ENCODE results near the gene SLC49A4. TPM values are rescaled to one million over a fixed set of nuclear protein-coding genes. Genes with fewer than 3 reads are reported as not detected.

Gene SLC49A4
- total RNA-seq, 1 donor from 2014 or later = 14.5 TPM

- intact Hi-C loops (cut with micrococcal nuclease) = no loop called here
- no peak overlapping the region for H3K27ac ChIP-seq (replicated peaks)
- H3K27me3 ChIP-seq (ENCODE audit: low read depth) = no peaks in the 10 kb centered on the region
- no peak overlapping the region for H3K4me3 ChIP-seq
- H3K4me1 ChIP-seq = no peaks in the 10 kb centered on the region
- H3K36me3 ChIP-seq = peaks cover 39% of the 10 kb centered on the region
- H3K9me3 ChIP-seq (replicated peaks) = no peaks in the 10 kb centered on the region
- DNase-seq = no peak
- no peak for TF ChIP-seq CTCF (IDR thresholded peaks at IDR 0.05; ENCODE audit: borderline replicate concordance)
Measured at GRCh38 chr3:122875547-122876127, 80.8 kb downstream of the SLC49A4 start.

DNA sequence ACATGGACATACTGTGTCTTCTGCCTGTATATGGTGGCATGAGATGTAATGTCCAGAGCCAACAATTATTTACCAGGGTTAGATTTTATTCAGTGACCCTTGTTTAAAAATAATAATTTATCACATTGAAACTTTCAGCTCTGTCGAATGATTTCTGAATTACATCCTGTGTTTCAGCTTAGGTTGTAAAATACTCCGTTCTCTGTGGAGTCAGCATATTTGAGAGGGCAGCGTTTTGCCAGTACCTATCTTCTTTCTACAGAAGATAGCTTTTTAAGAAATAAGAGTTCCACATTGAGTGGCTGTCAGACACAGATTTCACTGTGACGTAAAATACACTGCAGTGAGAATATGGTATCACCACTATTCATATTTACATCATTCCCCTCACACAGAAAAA lies 85.3 kb downstream of the SLC49A4 start:
- Histone ChIP-seq H3K36me3 (peaks cover 32% of the 10 kb centered on the region), H3K9me3 (replicated peaks) (no peaks in the 10 kb centered on the region), H3K27me3 (ENCODE audit: low read depth) (no peaks in the 10 kb centered on the region), H3K4me1 (no peaks in the 10 kb centered on the region), H3K27ac (replicated peaks) (no peak overlapping the region), H3K4me3 (no peak overlapping the region)
- intact Hi-C loops (cut with micrococcal nuclease) = no loop called here
- no peak for TF ChIP-seq CTCF (IDR thresholded peaks at IDR 0.05; ENCODE audit: borderline replicate concordance)
- DNase-seq = no peak

- H3K27me3 ChIP-seq (ENCODE audit: low read depth) = no peaks in the 10 kb centered on the region
- intact Hi-C loops (cut with micrococcal nuclease) = no loop called here
- H3K36me3 ChIP-seq = peaks cover 33% of the 10 kb centered on the region
- no peak overlapping the region for H3K27ac ChIP-seq (replicated peaks)
- H3K9me3 ChIP-seq (replicated peaks) = no peaks in the 10 kb centered on the region
- no peak overlapping the region for H3K4me3 ChIP-seq
- no peak for DNase-seq
- no peaks in the 10 kb centered on the region for H3K4me1 ChIP-seq
- no peak for TF ChIP-seq CTCF (IDR thresholded peaks at IDR 0.05; ENCODE audit: borderline replicate concordance)
Measured at GRCh38 chr3:122880624-122881023, 85.8 kb downstream of the SLC49A4 start.

DNA sequence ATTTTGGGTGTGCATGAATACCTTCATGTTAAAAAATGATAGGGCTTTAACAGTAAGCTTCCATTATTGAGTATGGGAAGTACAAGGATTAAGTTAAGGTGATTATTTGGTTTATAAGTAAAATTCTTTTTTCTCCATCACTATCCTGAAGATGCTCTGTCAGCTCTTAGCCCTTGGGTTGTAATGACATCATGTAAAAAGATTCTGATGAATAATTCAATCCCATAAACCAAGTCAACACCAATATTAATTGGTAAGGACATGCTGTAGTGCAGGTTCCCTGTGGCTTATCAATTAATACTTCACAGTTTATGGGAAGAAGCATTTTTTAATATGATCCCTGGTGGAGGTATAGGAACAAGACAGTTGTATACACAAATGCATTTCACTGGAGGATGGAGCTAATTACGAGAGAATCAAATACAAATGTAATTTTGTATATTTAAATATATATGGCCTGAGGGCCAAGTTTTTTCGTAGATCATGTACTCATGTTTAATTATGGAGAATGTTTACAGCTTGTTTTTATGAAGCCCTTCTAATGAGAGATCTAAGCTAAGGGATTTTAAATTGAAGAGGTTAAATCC lies 87.6 kb downstream of the SLC49A4 start:
- Histone ChIP-seq H3K27ac (replicated peaks) (no peak overlapping the region), H3K27me3 (ENCODE audit: low read depth) (no peaks in the 10 kb centered on the region), H3K4me3 (no peak overlapping the region), H3K4me1 (no peaks in the 10 kb centered on the region), H3K36me3 (peaks cover 38% of the 10 kb centered on the region), H3K9me3 (replicated peaks) (no peaks in the 10 kb centered on the region)
- intact Hi-C loops (cut with micrococcal nuclease) = no loop called here
- TF ChIP-seq CTCF (IDR thresholded peaks at IDR 0.05; ENCODE audit: borderline replicate concordance) = no peak
- no peak for DNase-seq

DNA sequence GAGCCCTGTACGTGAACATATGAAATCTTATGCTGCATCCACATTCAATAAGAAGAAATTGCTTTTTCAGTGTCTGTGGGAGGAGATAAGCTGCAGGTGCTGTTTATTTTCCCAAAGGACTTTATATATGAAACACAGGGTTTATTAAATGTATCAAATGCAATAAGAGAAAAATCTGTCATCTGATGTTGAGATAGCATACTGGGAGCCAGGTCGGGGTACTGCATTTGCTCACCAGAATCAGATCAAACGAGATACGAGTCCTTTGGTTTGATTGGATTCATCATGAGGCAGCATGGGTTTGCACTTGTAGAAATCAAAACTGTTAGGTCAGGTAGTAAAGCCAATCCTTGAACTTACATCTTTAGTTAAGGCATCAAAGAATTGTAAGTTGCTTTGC lies 91.4 kb downstream of the SLC49A4 start:
- intact Hi-C loops (cut with micrococcal nuclease) = no loop called here
- H3K27ac ChIP-seq (replicated peaks) = no peak overlapping the region
- no peak for DNase-seq

More for the DNA sequence above, 91.4 kb downstream of the SLC49A4 start:
- Histone ChIP-seq H3K4me3 (no peak overlapping the region), H3K9me3 (replicated peaks) (no peaks in the 10 kb centered on the region), H3K4me1 (peaks cover 20% of the 10 kb centered on the region), H3K36me3 (peaks cover 19% of the 10 kb centered on the region), H3K27me3 (ENCODE audit: low read depth) (no peaks in the 10 kb centered on the region)
- TF ChIP-seq CTCF (IDR thresholded peaks at IDR 0.05; ENCODE audit: borderline replicate concordance) = no peak

Data from left ventricle myocardium inferior (tissue), 1 donor.